Smooth muscle cell (in vitro differentiated cells): Measurements from ENCODE around the gene DFFA. TPM values are rescaled to one million over a fixed set of nuclear protein-coding genes. Genes with fewer than 3 reads are reported as not detected.
"Not testable (repeated sequence)": the region's sequence is repeated elsewhere in the genome, so short reads cannot be mapped to it uniquely, and the experiment has no call there.

ENCODE experiments used
- DNase-seq: peaks from one replicate; lab custom pipeline; 2025; ENCODE audit not compliant: unreplicated experiment; lab: John Stamatoyannopoulos, UW
- H2AFZ ChIP-seq: fragments of 200-600 bp; sonication (generic); 2 replicates; pipeline ENCODE4 v1.6.0; 2016; ENCODE audit warnings: antibody characterized with exemption, low read depth, mild to moderate bottlenecking
- H3F3A ChIP-seq: fragments of 200-600 bp; sonication (generic); 2 replicates; pipeline ENCODE4 v1.6.0; 2017; ENCODE audit warnings: antibody characterized with exemption, low read depth
- H3K27ac ChIP-seq: fragments of 200-600 bp; sonication (generic); 2 replicates; pipeline ENCODE4 v1.5.1; 2016; ENCODE audit warnings: low read depth, mild to moderate bottlenecking
- H3K27me3 ChIP-seq: fragments of 200-600 bp; sonication (generic); 2 replicates; pipeline ENCODE4 v1.6.1; 2016; ENCODE audit warnings: low read depth, mild to moderate bottlenecking
- H3K36me3 ChIP-seq: fragments of 200-600 bp; sonication (generic); 2 replicates; pipeline ENCODE4 v1.5.1; 2016; ENCODE audit warnings: low read depth
- H3K4me1 ChIP-seq: fragments of 200-600 bp; sonication (generic); 2 replicates; pipeline ENCODE4 v1.5.1; 2016; ENCODE audit warnings: low read depth
- H3K4me2 ChIP-seq: fragments of 200-600 bp; sonication (generic); 2 replicates; pipeline ENCODE4 v1.6.0; 2016; ENCODE audit warnings: mild to moderate bottlenecking
- H3K4me3 ChIP-seq: fragments of 200-600 bp; sonication (generic); 2 replicates; pipeline ENCODE4 v1.5.1; 2016; ENCODE audit warnings: mild to moderate bottlenecking
- H3K79me2 ChIP-seq: fragments of 200-600 bp; sonication (generic); 2 replicates; pipeline ENCODE4 v1.6.0; 2016; ENCODE audit warnings: low read depth, mild to moderate bottlenecking
- H3K9ac ChIP-seq: fragments of 200-600 bp; sonication (generic); 2 replicates; pipeline ENCODE4 v1.6.0; 2016; ENCODE audit warnings: low read depth
- H3K9me3 ChIP-seq: fragments of 200-600 bp; sonication (generic); replicated peaks from 2 replicates; pipeline ENCODE4 v1.5.1; 2016; ENCODE audit warnings: low read depth
- H4K20me1 ChIP-seq: fragments of 200-600 bp; sonication (generic); 2 replicates; pipeline ENCODE4 v1.6.0; 2016; ENCODE audit warnings: low read depth
- WGBS: methylation state at CpG from one replicate; pipeline ENCODE4 v1.1.7; 2016; ENCODE audit warnings: low lambda C conversion rate; 5-methylcytosine and 5-hydroxymethylcytosine counted together
- polyA plus RNA-seq: library from polyadenylated mRNA; unstranded; fragments of >200 nt; fragmentation: Nextera tagmentation; extraction: Ambion mirVana; gene quantifications from 2 replicates; pipeline ENCODE4 v1.2.1, GENCODE V29; 2016
- total RNA-seq: library from RNA; depleted of rRNA; stranded (reverse); fragments of >200 nt; gene quantifications from 2 replicates; pipeline ENCODE4 v1.2.3, GENCODE V29; 2014
- TF ChIP-seq, protein P1 (sequence below): fragments of 200-600 bp; sonication (generic); IDR thresholded peaks from 2 replicates; pipeline ENCODE4 v1.5.1; 2017; ENCODE audit warnings: borderline replicate concordance, mild to moderate bottlenecking, antibody characterized with exemption; ENCODE audit not compliant: insufficient read depth, poor library complexity, severe bottlenecking

DFFA gene
- total and polyA plus RNA-seq, 2 experiments from 2014 or later, result 27.6 to 30.0 TPM

DNA sequence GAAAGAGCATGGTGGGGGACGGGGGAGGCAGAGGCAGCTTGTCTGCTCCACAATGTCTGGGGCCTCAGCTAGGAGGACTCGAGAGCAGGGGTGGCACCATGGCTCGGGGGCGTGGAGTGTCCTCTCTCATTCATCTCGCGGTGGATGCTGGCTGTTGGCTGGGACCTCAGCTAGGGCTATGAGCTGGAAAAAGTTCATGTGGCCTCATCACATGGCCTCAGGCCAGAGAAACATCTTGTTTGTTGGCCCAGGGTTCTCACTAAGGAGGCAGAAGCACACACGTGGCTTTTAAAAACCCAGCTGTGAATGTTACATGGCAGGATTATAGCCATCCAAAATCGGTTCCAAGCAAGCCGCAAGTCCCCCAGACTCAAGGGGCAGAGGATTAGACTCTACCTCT is 48.3 kb downstream of the DFFA start:
- WGBS, result 85% methylated on average over 9 of the region's 9 CpGs
- TF ChIP-seq, protein P1, sequence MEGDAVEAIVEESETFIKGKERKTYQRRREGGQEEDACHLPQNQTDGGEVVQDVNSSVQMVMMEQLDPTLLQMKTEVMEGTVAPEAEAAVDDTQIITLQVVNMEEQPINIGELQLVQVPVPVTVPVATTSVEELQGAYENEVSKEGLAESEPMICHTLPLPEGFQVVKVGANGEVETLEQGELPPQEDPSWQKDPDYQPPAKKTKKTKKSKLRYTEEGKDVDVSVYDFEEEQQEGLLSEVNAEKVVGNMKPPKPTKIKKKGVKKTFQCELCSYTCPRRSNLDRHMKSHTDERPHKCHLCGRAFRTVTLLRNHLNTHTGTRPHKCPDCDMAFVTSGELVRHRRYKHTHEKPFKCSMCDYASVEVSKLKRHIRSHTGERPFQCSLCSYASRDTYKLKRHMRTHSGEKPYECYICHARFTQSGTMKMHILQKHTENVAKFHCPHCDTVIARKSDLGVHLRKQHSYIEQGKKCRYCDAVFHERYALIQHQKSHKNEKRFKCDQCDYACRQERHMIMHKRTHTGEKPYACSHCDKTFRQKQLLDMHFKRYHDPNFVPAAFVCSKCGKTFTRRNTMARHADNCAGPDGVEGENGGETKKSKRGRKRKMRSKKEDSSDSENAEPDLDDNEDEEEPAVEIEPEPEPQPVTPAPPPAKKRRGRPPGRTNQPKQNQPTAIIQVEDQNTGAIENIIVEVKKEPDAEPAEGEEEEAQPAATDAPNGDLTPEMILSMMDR, result no peak
- no peaks in the 10 kb centered on the region for H3K36me3 ChIP-seq
- H2AFZ ChIP-seq, result no peak overlapping the region
- no peaks in the 10 kb centered on the region for H3K79me2 ChIP-seq
- no peak for DNase-seq
- H3K4me1 ChIP-seq, result no peaks in the 10 kb centered on the region
- no peaks in the 10 kb centered on the region for H3F3A ChIP-seq
- H3K27ac ChIP-seq, result no peak overlapping the region
- H3K9ac ChIP-seq, result no peak overlapping the region
- no peaks in the 10 kb centered on the region for H4K20me1 ChIP-seq
- H3K9me3 ChIP-seq, result no peaks in the 10 kb centered on the region
- no peaks in the 10 kb centered on the region for H3K27me3 ChIP-seq
- H3K4me2 ChIP-seq, result no peak overlapping the region
- H3K4me3 ChIP-seq, result no peak overlapping the region

- Histone ChIP-seq H4K20me1 (no peaks in the 10 kb centered on the region), H3K4me3 (no peak overlapping the region), H3K27ac (no peak overlapping the region), H2AFZ (no peak overlapping the region), H3K27me3 (no peaks in the 10 kb centered on the region), H3K79me2 (no peaks in the 10 kb centered on the region), H3K9ac (no peak overlapping the region), H3K4me1 (no peaks in the 10 kb centered on the region), H3K36me3 (peaks cover 8% of the 10 kb centered on the region), H3K4me2 (no peak overlapping the region), H3K9me3 (no peaks in the 10 kb centered on the region), H3F3A (no peaks in the 10 kb centered on the region)
- DNase-seq, result no peak
- TF ChIP-seq, protein P1, result no peak
- 97% methylated on average over 5 of the region's 5 CpGs for WGBS
Measured at GRCh38 chr1:10421637-10422036, 50.7 kb downstream of the DFFA start.

DNA sequence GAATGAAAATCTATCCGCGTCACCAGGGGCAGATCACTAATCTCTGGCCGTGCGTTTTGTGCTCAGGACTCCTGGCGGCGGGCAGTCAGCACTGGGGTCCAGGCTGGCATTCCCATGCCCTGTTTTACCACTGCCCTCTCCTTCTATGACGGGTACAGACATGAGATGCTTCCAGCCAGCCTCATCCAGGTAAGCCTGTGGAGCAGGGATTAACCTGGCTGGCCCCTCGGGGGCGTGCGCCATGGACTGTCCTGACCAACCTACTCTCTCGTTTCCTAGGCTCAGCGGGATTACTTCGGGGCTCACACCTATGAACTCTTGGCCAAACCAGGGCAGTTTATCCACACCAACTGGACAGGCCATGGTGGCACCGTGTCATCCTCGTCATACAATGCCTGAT is 53.0 kb downstream of the DFFA start:
- DNase-seq, result no peak
- Histone ChIP-seq H3K27me3 (no peaks in the 10 kb centered on the region), H3K27ac (no peak overlapping the region), H4K20me1 (no peaks in the 10 kb centered on the region), H3K36me3 (peaks cover 8% of the 10 kb centered on the region), H3K4me3 (no peak overlapping the region), H3F3A (no peaks in the 10 kb centered on the region), H3K9ac (no peak overlapping the region), H2AFZ (no peak overlapping the region), H3K9me3 (no peaks in the 10 kb centered on the region), H3K4me1 (no peaks in the 10 kb centered on the region), H3K79me2 (no peaks in the 10 kb centered on the region), H3K4me2 (no peak overlapping the region)
- 91% methylated on average over 15 of the region's 15 CpGs for WGBS
- TF ChIP-seq, protein P1, result no peak

- H3K79me2 ChIP-seq, H2AFZ ChIP-seq, H3K4me2 ChIP-seq, H3K36me3 ChIP-seq, H3K27me3 ChIP-seq, H4K20me1 ChIP-seq, DNase-seq, H3K4me1 ChIP-seq, H3K4me3 ChIP-seq, H3K9me3 ChIP-seq, H3F3A ChIP-seq, H3K27ac ChIP-seq, H3K9ac ChIP-seq: not testable (repeated sequence)
- 97% methylated on average over 8 of the region's 8 CpGs for WGBS
Measured at GRCh38 chr1:10418741-10419140, 53.6 kb downstream of the DFFA start.

- not testable (repeated sequence) for H3K27me3 ChIP-seq, H3K9me3 ChIP-seq, H3K4me3 ChIP-seq, H3K79me2 ChIP-seq, H3K4me1 ChIP-seq, H3F3A ChIP-seq, H3K4me2 ChIP-seq, DNase-seq, H3K27ac ChIP-seq, H4K20me1 ChIP-seq, H3K9ac ChIP-seq, H2AFZ ChIP-seq
- peaks cover 28% of the 10 kb centered on the region for H3K36me3 ChIP-seq
- WGBS, result 97% methylated on average over 1 of the region's 1 CpG
Measured at GRCh38 chr1:10415967-10416366, 56.4 kb downstream of the DFFA start.
